ENCODE measurements around the gene DNAH7.

GRCh38 chr2:195850764-195851163 lies 217.9 kb downstream of the DNAH7 start:
- TF ChIP-seq POLR2A (IDR thresholded peaks at IDR 0.05; ENCODE audit: low read depth, low read length), result no peak
- no peak for TF ChIP-seq POLR2AphosphoS5 (IDR thresholded peaks at IDR 0.05; ENCODE audit: low read depth, low read length)

All from GM12892 (cell line).